HG02763 (cell line): Measurements from ENCODE around the gene EPB41.
A peak's percentile ranks its signal among the peaks of the same experiment; 100 is the strongest.

ENCODE experiments used
- ATAC-seq: cut with Tn5 transposase; IDR thresholded peaks from one replicate; pipeline ENCODE4 v1.9.1; 2021; ENCODE audit warnings: mild to moderate bottlenecking, moderate library complexity; ENCODE audit not compliant: unreplicated experiment

EPB41 gene

GRCh38 chr1:28890836-28891235 lies 23.5 kb upstream of the EPB41 start:
- ATAC-seq, result no peak

GRCh38 chr1:28891256-28891655 lies 23.1 kb upstream of the EPB41 start:
- ATAC-seq, result no peak

DNA sequence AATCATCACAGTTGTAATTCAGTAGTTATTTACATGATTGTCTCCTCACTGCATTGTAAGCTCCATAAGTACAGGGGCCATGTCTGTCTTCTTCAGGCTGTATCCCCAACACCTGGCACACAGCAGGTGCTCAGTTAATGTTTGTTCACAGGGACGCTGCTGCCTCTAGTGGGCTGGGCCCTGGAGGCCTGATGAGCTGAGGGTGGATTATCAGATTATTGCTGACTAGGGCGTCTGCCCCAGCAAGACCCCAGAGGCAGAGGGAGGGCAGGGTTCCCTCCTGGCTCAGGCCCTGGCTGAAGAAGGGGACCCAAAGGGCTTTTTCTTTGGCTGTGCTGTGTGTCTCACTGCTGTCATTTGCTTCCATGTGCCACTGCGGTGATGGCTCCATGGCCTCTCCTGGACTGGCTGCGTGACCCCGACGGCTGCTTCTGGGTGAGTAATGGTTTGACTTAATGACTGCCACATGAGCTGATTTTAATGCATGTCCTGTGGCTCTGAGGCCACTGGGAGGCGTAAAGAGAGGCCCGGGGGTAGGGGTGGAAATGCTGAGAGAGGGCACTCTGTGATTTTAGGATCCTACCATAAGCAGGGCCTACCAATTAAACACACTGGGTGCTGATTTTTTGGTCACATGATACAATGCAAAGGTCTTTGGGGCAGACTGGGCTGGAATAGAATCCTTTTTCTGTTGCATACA lies 20.8 kb upstream of the EPB41 start:
- no peak for ATAC-seq

DNA sequence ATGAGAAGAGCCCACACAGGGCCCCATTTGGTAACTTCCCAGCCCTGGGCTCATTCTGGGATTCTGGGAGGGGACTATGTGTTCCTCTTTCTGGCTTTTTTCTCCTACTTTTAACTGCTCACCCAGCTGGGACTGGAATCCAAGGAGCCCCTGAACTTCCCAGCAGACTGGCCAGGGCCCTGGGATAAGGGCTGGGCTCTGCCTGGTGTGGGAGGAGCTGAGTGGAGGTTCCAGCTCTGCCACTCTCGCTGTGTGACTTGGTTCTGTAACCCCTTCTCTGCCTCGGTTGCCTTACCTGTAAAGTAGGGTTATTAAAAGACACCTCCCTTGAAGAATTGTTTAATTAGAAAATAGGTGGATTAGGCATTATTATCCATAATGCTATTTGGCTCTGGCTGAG lies 19.6 kb upstream of the EPB41 start:
- no peak for ATAC-seq

DNA sequence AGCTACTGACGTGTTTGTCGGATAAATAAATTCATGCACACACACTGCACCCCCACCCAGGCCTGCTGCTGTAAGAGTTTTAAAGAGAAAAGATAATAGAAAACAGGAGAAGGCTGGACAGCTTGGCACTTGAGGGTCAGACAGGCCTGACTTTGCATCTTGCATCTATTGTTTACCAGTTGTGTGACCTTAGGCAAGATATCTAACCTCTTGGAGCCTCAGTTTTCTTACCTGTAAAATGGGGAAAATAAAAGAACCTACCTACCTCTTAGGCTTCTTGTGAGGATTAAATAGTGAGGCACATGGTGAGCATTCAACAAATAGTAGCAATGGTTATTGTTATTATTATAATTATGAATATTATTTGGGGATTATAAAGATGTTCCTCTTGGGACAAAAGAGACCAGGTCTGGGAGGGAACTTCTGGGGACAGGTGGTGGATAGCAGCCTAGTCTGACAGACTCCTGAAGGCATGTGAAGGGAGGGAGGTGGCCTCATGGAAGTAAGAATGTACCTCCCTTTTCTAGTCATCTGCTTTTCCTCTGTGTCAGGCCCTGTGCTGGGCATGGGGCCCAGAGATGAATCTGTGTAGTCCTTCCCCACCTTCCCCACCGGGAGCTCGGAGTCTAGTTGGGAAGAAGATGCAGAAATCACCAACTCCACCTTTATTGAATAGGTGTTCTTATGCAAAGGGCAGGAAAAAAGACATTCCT lies 18.3 kb upstream of the EPB41 start:
- ATAC-seq, result no peak

DNA sequence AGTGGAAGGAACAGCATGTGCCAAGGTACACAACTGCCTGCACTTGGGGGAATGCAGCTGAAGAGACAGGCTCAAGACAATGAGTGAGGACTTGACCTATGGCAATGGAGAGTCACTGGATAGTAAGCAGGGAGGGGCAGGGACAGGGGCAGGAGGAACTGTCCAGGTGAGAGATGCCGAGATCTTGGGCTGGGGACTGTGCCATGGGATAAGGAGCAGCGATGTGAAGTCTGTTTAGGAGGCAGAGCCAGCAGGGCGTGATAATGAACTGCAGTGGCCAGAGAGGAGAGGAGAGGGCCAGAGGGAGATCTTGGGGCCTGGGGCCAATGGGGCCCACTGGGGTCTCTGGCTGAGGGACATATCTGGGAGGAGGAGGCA lies 17.8 kb upstream of the EPB41 start:
- no peak for ATAC-seq

GRCh38 chr1:28897789-28898188 lies 16.6 kb upstream of the EPB41 start:
- no peak for ATAC-seq

GRCh38 chr1:28898405-28898881 lies 15.9 kb upstream of the EPB41 start:
- ATAC-seq, result no peak

DNA sequence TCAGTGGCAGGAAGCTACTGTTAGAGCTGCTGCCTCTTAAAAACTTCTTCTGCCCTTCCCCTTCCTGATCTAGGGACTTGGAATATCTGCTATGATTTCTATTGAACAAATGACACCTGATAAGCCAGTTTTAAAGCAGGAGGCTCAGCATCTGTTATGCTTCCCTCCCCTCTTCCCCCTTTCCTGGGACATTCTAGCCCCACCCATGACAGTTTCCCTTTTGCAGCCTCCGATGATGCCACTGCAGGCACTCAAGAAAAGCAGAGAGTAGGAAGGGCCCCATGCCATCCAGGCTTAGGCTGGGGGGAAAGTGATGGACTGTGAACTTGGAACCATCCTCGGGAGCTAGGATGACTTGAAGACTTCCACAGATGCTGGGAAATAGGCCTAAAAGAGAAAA lies 15.1 kb upstream of the EPB41 start:
- no peak for ATAC-seq

DNA sequence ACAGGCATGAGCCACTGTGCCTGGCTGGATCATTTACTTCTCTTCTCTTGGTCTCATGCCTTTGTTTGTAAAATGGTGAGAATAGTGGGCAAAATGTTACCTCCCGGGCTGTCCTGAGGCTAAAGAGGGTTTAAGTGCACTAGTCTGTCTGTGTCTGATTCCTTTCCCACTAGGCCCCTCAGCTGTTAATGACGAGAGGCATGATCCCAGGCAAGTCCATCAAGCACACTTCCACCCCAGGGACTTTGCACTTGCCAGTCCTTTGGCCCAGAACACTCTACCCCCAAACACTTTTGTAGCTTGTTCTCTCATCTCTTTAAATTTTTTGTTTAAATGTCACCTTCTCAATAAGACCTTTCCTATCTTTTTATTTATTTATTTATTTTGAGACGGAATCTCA lies 13.8 kb upstream of the EPB41 start:
- no peak for ATAC-seq

DNA sequence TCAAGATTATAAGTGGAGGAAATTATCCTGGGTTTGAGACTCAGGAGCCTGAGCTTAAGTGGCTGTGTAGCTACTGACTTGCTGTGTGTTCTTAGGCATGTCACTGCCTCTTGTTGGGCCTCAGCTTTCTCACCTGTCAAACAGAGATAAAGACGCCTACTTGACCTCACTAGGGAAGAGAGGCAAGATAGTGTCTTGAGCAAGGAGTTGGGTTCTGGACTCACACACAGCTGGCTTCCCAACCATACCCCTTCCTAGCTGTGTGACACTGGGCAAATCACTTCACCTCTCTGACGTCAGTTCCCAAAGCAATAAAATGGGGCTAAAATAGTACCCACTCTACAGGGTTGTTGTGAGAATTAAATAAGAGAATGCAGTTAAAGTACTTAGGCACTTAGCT lies 11.6 kb upstream of the EPB41 start:
- ATAC-seq, result no peak

DNA sequence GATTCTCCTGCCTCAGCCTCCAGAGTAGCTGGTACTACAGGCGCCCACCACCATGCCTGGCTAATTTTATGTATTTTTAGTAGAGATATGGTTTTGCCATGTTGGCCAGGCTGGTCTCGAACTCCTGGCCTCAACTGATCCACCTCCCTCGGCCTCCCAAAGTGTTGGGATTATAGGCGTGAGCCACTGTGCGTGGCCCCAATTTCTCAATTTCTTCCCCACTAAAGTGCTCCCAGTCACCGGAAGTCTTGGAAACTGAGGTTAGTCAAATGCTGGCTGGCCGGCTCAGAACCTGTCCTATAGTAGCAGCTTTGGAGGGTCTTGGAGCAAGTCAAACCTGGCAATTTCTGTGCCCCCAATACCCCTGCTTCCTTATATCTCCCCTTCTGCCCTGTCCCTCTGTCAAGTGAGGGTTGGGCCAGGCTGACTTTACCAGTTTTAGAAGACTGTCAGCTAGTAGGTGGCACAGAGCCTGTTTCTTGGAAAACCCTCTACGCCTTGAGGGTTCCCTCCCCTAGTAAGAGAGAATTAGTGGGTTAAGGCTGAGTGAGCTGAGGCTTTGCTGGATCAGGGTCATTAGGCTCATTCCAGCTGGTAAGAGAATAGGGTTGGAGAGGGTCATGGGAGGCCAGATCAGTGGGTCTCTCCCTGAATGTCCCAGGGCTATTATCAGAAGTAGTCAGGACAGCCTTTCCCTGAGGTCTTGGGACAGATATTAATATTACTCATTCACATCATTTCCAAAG lies 8.3 kb upstream of the EPB41 start:
- ATAC-seq, result no peak

GRCh38 chr1:28909198-28909597 lies 5.2 kb upstream of the EPB41 start:
- ATAC-seq, result no peak

- no peak for ATAC-seq
Observed at GRCh38 chr1:28910379-28911115, 3.8 kb upstream of the EPB41 start.

- no peak for ATAC-seq
Observed at GRCh38 chr1:28913786-28914227, 562 bp upstream of the EPB41 start.

GRCh38 chr1:28915031-28915895 lies 894 bp downstream of the EPB41 start:
- ATAC-seq, result peak; percentile 9

GRCh38 chr1:28917757-28918118 lies 3.4 kb downstream of the EPB41 start:
- no peak for ATAC-seq

DNA sequence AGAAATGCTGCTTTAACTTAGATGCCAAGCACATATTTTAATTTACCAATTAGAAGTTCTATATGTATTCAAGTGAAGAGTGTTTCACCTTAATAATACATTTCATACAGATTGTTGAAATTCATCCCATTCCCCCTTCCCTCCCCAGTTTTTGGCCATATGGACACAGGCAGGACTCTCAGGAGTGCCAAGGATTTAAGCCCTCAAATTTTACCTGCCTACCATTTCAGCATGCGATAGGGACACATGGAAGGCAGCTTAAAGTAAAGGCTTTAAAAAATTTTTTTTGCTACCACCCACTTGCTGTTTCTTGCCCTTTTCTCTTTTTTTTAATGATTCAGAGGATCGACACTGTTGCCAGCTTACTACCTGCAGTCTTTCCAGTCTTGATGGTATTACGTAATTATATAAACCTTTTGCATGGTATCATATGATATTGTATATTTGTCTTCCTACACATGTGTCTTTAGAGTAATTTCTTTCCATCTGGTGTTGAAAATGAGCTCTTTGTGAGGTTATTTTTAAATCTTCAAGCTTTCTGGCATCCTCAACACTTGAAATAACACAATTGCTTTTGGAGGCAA lies 7.0 kb downstream of the EPB41 start:
- no peak for ATAC-seq

DNA sequence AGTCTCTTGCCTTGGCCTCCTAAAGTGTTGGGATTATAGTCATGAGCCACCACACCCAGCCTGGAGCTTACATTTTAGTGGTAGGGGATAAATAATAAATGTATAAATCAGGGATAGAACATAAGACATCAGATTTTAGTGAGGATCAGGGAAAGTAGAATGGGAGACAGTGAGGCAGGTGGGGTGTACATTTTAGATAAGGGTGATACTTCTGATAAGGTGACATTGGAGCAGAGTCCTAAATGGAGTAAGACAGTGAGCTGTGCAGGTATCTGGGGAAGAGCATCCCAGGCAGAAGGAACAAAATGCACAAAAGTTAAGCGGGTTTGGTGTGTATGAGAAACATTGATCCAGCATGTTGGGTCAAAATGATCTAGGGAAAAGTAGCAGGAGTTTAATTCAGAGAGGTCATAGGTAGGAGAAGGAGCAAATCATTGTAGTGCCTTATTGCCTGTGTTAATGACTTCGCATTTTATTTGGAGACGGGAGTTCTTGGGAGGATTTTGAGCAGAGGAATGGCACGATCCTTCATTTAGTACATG lies 11.1 kb downstream of the EPB41 start:
- no peak for ATAC-seq
